ENCODE data around the gene NUTM2B. TPM values are rescaled to one million over a fixed set of nuclear protein-coding genes. Genes with fewer than 3 reads are reported as not detected.
"Not testable (repeated sequence)": the region's sequence is repeated elsewhere in the genome, so short reads cannot be mapped to it uniquely, and the experiment has no call there.

Gene NUTM2B, protein sequence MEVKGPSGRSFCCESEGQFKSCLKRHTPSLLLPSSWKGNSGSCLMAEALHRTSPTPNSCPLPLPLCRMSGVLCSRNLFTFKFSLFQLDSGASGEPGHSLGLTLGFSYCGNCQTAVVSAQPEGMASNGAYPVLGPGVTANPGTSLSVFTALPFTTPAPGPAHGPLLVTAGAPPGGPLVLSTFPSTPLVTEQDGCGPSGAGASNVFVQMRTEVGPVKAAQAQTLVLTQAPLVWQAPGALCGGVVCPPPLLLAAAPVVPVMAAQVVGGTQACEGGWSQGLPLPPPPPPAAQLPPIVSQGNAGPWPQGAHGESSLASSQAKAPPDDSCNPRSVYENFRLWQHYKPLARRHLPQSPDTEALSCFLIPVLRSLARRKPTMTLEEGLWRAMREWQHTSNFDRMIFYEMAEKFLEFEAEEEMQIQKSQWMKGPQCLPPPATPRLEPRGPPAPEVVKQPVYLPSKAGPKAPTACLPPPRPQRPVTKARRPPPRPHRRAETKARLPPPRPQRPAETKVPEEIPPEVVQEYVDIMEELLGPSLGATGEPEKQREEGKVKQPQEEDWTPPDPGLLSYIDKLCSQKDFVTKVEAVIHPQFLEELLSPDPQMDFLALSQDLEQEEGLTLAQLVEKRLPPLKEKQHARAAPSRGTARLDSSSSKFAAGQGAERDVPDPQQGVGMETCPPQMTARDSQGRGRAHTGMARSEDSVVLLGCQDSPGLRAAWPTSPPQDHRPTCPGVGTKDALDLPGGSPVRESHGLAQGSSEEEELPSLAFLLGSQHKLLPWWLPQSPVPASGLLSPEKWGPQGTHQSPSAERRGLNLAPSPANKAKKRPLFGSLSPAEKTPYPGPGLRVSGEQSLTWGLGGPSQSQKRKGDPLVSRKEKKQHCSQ
- total RNA-seq, result under 1 TPM in 1 of 2 donors, not detected in 1; 0.71 TPM
- long read RNA-seq, donor 1, result 0 reads
- long read RNA-seq, donor 2, result 0 reads

DNA sequence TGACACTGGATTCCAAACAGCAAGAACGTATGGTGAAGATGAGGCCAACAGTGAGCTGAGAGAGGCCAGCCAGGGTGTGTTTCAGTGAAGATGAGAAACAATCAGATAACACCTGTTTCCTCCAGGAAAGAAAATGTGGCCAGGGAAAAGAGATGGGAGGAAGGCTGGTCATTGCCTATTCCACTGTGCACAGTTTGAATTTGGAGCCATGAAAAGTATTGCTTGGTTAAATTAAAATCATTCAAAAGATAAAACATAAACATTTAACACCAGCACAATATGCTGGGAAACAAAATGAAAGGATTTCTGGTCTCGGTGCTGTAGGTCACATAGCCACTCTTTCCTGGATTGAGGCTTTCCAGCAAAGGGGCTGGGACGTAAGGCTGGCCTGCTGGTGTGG is at the start of gene NUTM2B:
NUTM2B (plus strand) TSS at position 301 of the 400 bp plus-strand sequence. CDS start 383 bp downstream, outside the sequence.
- intact Hi-C loops (cut with DNase I); DNase-seq (ENCODE audit: low spot score): not testable (repeated sequence)

DNA sequence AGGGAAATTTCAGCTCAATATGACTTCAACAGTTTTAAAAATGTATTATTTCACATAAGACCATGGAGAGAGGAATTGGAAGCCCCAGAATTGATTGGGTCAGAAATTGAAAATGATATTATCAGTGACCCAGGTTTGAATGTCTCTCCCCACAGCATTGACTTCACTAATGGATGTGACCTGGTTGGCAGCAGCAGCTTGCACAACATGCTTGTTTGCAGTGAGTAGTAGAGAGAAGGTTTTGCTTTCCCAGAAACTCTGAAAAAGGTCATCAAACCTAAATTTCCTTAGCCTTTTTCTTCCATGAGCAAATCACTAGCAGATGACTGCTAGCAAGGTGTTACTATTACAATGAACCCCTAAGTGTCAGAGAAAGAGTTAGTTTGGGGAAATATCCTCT is 39.7 kb upstream of the NUTM2B start:
- intact Hi-C loops (cut with DNase I); DNase-seq (ENCODE audit: low spot score): not testable (repeated sequence)

DNA sequence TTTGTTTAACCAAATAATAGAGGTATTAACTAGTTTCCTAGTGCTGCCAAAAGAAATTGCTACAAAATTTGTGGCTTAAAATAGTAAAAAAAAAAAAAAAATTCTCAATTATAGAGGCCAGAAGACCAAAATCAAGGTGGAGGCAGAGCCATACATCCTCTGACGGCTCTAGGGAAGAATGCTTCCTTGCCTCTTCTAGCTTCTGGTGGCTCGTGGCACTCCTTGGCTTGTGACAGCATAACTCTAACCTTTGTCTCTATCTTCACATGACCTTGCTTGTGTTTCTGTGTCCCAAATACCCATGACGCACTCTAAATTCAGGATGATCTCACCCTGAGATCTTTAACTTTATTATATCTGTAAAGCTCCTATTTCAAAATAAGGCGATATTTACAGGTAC is 38.3 kb upstream of the NUTM2B start:
- intact Hi-C loops (cut with DNase I); DNase-seq (ENCODE audit: low spot score): not testable (repeated sequence)

DNA sequence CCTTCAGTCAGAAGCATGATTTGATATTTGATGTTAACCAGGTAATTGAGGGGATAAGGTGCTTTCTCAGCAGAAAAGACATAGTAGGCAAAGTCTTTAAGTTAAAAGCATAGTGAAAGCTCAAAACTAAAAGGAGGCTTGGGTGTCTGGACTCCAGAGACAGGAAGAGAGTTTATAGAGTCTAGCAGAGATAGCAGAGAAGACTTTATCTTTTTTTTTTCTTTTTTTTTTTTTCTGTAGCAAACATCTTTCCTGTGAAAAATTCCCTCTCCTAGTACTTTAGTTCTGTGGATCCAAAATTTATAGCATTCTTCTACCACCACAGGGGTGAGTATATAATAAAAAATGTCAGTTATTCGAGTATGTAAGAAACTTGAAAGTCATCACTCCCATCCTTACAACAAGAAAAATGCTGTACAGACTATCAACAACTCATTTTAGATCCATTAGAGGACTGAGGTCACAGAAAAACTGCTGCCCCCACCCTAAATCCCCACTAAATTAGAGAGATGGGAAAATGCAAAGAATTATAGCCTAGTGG is 33.7 kb upstream of the NUTM2B start:
- DNase-seq (ENCODE audit: low spot score); intact Hi-C loops (cut with DNase I): not testable (repeated sequence)

DNA sequence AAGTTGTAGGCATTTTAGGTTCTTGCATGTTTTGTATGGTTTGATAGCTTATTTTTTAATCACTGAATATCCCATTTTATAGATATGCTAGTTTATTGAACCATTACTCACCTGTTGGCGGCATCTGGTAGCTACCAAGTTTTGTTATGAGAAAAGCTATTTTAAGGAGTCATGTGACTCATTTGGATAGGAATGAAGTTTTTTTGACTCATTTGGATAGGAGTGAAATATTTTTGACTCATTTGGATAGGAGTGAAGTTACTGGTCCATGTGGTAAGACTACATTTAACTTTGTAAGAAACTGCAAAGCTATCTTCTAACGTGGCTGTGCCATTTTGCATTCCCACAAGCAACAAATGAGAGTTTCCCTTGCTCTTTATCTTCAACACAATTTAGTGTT is 28.1 kb upstream of the NUTM2B start:
- intact Hi-C loops (cut with DNase I), result not testable (repeated sequence)

DNA sequence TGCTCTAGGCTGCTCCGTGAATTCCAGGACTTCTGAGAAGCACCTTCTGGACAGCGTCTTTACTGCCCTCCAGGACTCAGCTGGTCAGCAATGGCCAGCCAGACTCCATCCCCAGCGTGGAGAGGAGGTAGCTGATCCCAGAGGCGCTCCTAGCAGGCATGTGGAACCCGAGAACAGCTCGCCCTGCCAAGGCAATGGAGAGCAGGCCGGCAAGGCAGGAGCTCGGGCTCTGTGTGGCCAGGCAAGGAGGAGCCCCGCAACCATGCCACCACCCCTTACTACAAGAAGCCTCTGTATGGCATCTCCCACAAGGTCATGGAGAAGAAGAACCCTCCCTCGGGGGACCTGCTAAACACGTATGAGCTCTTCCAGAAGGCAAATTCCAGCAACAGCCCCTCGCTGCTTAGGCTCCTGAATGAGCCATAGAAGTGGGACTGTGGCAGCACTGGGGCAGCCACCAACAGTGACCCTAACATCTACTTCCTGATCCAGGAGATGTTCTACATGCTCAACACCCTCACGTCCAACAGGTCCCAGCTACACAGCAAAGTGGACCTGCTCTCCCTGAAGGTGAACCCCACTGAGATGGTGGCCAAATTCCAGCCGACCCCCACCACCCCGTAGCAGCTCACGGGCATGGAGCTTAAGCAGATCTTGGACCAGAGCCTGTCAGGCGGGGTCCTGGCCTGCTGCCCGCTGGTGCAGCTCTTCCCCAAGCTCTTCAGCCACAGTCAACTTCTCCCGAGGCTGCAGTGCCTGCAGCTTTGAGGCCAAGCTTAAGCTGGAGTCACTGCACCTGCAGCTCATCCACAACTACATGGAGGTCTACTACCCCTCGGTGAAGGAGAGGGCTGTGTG is 19.8 kb upstream of the NUTM2B start:
- DNase-seq (ENCODE audit: low spot score); intact Hi-C loops (cut with DNase I): not testable (repeated sequence)

More for the DNA sequence above, 28.1 kb upstream of the NUTM2B start:
- DNase-seq (ENCODE audit: low spot score), result not testable (repeated sequence)

DNA sequence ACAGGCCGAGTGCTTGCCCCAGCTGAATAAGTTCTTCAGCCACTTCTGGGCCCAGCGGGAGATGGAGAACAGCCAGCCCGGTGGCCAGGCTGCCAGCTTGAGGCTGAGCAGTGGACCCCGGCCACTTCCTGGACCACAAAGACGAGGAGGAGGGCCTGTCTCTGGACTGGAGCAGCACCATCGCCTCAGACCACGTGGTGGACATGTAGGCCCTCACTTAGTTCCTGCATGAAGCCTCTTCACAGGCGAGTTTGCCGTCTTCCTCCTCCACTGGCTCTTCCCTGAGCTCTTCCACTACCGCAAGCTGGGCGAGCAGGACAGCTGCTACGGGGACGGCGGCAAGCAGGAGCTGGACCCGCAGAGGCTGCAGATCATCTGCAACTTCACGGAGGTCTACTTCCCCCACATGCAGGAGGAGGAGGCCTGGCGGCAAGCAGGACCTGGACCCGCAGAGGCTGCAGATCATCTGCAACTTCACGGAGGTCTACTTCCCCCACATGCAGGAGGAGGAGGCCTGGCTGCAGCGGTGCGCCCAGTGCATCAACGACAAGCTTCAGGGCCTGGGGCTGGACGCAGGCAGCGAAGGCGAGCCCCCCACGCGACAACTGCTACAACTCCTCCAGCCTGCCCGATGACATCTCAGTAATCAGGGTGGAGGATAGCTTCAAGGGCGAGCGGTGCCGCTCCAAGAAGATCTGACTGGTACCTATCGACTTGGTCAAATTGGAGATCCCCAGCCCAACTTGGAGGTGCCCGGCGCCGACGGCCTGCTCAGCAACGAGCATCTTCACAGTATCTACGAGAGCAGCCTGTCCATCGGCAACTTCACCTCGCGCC is 18.9 kb upstream of the NUTM2B start:
- intact Hi-C loops (cut with DNase I), result not testable (repeated sequence)
- peak; percentile 80 for DNase-seq (ENCODE audit: low spot score)

DNA sequence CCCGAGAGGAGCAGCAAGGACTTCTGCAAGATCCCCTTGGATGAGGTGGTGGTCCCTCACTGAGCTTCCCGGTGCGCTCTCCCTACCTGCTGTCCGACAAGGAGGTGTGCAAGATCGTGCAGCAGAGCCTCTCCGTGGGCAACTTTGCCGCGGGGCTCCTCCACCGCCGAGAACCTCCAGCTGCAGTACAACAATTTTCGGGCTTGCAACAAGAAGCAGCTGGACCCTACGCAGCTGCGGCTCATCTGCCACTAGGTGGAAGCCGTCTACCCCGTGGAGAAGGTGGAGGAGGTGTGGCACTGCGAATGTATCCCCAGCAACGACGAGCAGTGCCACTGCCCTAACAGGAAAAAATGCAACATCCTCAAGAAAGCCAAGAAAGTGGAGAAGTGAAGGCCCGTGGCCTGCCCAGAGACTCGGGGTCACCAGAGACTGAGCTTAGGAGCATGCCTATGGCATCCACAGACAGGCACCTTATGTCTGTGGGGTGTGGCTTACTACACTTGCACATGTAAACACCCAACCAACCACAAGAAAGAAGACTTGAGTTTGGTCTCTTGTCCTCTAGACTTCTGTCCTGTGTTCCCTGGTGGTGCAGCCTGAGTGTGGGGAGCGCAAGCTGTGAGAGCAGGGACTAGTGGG is 17.9 kb upstream of the NUTM2B start:
- intact Hi-C loops (cut with DNase I), result not testable (repeated sequence)
- peak; percentile 81 for DNase-seq (ENCODE audit: low spot score)

DNA sequence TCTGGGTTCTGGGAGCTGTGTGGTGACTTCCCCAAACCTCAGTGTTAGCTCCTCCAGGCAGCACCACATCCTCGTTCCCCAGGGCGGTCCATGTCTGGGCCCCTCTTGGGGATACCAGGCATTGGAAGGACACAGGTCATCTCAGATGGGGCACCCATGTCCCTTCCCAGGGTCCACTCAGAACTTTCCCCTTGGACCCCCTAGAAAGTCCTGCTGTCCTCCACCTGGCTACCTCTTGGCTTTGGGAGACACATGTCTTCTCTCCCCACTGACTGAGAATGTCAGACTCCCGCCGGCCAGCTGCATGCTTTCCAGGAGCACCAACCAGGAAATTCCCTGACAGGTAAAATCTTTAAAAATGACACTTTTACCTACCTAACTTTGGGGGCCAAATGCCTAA is 16.4 kb upstream of the NUTM2B start:
- intact Hi-C loops (cut with DNase I); DNase-seq (ENCODE audit: low spot score): not testable (repeated sequence)

DNA sequence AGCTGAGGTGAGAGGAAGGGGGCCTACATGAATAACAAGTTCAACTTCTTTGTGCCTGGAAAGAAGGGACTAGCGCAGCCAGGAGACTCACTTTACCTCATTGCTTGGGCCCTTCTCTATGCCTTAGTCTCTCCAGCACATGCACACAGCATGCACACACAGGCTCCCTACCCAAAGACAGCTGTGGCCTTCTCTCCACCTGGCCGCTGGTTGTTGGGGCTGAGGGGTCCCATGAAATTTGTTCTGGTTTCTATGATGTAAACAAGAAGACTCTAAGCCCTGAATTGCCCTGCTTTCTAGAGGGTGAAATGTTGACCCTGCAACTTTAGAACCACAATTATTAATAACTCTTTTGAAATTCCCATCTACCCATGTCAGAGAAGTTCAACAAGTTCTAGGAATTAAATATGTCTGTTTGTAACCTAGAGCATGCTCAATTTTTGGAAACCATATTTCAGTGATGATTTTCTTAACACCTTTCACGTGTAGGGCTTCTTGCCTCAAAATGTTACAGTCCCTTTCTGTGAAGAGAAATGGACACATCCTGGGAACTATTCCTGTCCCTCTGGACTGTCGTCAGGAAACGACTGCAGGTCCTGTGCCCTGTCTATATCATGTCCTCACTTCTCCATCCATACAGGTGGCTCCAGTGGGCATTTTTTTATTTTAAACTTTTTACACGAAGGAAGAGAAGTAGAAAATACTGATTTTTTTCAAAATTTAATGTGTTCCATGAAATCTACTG is 15.4 kb upstream of the NUTM2B start:
- intact Hi-C loops (cut with DNase I), result not testable (repeated sequence)

DNA sequence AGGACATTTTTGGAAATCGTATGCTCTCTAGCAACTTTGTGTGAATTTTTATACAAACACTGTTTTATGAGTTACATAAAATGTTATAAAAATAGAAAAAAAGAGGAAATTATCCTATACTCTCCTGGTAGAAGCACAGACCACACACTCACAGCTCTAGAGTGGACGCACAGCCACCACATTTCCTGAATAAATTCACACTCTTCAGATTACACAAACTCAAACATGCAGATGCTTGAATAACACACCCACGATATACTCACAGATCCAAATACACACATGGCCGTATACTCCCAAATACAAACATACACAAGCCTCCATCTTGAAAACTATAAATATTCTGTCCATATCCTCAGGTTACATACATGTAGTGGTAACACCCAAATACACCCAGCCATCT is 14.2 kb upstream of the NUTM2B start:
- DNase-seq (ENCODE audit: low spot score); intact Hi-C loops (cut with DNase I): not testable (repeated sequence)

More for the DNA sequence above, 15.4 kb upstream of the NUTM2B start:
- DNase-seq (ENCODE audit: low spot score), result not testable (repeated sequence)

DNA sequence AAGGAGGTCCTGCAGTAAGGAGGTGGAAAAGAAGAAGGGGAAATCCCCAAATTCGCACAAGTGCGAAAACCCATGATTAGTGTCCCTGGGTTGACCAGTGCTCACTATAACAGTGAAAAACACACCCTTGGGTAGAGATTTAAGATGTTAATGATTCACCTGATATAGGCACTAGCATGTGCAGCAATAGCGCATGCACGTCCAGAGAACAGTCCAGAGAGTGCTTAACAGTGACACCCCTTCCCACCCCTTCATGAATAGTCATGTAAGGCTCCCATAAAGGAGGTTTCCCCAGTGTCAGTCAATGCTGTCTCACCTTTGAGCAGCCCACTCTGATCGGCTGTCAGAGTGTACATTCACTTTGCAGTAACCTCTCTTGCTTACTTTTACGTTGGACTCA is 6.4 kb upstream of the NUTM2B start:
- DNase-seq (ENCODE audit: low spot score), result not testable (repeated sequence)
- intact Hi-C loops (cut with DNase I), result loop anchor here in 1 of 2 donors (10.0 kb wide), 1 partner anchor 728 kb away; no protein-coding TSS in a partner anchor

DNA sequence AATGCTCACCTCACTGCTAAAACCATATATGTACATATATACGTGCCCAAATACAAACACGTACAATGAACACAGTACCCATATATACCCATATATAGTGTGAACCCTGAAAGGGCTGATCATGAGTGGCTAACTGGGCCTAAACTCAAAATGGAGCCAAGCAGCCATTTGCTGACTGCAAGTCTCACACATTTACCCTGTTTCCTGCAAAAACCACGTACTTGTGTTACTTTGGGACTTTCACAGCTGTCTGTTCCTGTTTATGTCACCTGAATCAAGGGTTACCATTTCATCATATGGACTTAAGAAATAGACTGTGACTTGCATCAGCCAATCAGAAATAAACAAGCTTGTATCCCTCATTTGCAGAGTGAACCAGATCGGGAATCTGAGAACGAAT is 5.9 kb upstream of the NUTM2B start:
- not testable (repeated sequence) for DNase-seq (ENCODE audit: low spot score)
- intact Hi-C loops (cut with DNase I), result loop anchor here in 1 of 2 donors (10.0 kb wide), 1 partner anchor 728 kb away; no protein-coding TSS in a partner anchor

DNA sequence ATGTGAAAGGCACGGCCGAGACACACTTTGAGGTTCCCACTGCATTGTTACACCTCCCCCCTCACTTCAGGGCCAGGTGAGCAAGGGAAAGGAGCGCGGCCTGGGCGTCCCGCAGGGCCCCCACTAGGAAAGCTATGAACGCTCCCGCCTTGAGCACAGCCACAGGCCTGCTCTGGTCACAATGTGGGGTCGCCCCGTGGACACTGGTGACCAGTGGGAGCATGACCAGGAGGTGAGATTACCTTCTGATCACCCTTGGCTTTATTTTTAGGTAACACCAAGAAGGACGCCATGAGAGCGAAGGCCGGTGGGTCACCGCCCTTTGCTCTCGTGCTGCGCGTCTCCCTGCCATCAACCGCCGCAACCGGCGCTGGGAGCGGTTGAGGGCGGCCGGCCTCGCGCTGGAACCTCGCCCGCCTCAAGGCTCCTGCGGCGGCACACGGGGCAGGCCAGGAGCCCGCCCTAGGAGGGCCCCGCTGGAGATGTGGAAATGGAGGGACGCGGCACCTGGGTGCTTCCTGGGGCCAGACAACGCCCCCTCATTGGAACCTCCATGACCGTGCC is 2.6 kb upstream of the NUTM2B start:
- DNase-seq (ENCODE audit: low spot score); intact Hi-C loops (cut with DNase I): not testable (repeated sequence)

DNA sequence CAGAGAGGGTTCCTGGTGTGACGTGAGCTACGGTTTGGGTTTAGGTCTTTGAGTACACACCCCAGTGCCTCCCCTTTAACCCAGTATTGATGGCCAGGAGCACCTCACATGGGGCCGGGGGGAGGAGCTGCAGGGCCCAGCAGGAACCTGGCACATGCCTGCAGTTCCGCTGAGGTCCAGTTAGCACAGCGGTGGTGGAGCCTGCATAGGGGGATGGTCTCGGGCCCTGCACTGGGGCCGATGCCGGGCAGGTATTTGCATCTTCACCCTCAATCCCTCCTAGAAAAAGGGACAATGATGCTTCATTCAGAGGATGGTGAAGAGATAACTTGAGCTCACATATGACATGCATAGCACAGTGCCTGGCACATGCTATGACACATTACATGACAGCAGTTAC is 4.0 kb downstream of the NUTM2B start:
- DNase-seq (ENCODE audit: low spot score); intact Hi-C loops (cut with DNase I): not testable (repeated sequence)

DNA sequence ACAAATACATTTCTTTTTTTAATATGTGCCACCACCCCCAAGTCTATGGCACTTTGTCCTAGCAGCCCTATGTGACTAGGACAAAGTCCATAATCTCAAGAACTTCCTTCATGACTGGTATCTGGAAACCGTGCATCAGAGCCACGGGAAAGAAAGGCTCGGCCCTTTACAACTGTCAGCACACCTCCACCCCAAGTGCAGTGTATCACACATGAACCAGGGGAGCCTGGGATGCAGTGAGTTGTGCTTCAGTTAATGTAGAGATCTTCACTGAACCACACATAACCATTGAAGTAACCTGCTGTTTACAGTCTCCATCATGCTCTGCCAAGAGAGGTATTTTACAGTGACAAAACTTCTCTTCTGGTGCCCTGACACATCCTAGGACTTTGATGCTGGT is 11.9 kb downstream of the NUTM2B start:
- intact Hi-C loops (cut with DNase I), result not testable (repeated sequence)

More for the DNA sequence above, 11.9 kb downstream of the NUTM2B start:
- not testable (repeated sequence) for DNase-seq (ENCODE audit: low spot score)

Data from posterior vena cava (tissue), 2 donors.